Measurements from ENCODE around the gene CCDC192.

DNA sequence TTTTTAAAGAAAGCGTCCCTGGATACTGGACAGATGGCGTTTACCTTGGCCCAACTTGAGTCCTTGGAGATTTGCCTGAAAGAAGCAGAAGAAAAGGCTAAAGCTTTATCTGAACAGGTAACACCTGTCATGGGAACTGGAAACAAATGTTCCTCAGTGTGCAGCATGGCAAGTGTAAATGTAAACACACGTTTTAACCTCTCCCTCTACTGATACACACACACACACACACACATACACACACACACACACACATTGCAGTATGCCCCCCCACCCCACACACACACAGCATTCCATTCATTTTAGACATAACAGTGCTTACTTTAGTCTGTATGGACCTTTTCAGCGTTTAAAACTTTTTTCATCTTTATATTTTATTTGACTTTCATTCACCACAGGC is 51.1 kb downstream of the CCDC192 start:
- TF ChIP-seq POLR2AphosphoS5 (IDR thresholded peaks at IDR 0.05) (peak in 1 of 3 donors; percentile 29), POLR2A (IDR thresholded peaks at IDR 0.05) (no peak), EP300 (IDR thresholded peaks at IDR 0.05; ENCODE audit: low read depth) (no peak)
- TF ChIP-seq, protein P1, sequence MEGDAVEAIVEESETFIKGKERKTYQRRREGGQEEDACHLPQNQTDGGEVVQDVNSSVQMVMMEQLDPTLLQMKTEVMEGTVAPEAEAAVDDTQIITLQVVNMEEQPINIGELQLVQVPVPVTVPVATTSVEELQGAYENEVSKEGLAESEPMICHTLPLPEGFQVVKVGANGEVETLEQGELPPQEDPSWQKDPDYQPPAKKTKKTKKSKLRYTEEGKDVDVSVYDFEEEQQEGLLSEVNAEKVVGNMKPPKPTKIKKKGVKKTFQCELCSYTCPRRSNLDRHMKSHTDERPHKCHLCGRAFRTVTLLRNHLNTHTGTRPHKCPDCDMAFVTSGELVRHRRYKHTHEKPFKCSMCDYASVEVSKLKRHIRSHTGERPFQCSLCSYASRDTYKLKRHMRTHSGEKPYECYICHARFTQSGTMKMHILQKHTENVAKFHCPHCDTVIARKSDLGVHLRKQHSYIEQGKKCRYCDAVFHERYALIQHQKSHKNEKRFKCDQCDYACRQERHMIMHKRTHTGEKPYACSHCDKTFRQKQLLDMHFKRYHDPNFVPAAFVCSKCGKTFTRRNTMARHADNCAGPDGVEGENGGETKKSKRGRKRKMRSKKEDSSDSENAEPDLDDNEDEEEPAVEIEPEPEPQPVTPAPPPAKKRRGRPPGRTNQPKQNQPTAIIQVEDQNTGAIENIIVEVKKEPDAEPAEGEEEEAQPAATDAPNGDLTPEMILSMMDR (IDR thresholded peaks at IDR 0.05): no peak

Measured in transverse colon (tissue), 4 donors.